HUES64 (cell line): ENCODE data around the gene PTPRM.

Source experiments
- H3K27ac ChIP-seq: 2 replicates; pipeline ENCODE4 v1.7.0; 2013; ENCODE audit warnings: low read depth, low read length, inconsistent platforms
- H3K27me3 ChIP-seq: 2 replicates; pipeline ENCODE4 v1.6.1; 2013; ENCODE audit warnings: mild to moderate bottlenecking, low read length; ENCODE audit not compliant: insufficient read depth
- H3K36me3 ChIP-seq: 2 replicates; pipeline ENCODE4 v1.6.1; 2013; ENCODE audit warnings: mild to moderate bottlenecking, low read length; ENCODE audit not compliant: insufficient read depth
- H3K4me1 ChIP-seq: 2 replicates; pipeline ENCODE4 v1.6.1; 2013; ENCODE audit warnings: mild to moderate bottlenecking, low read length, moderate library complexity; ENCODE audit not compliant: insufficient read depth
- H3K4me3 ChIP-seq: 2 replicates; pipeline ENCODE4 v1.5.1; 2013; ENCODE audit warnings: mild to moderate bottlenecking, low read length, moderate library complexity
- H3K9ac ChIP-seq: 2 replicates; pipeline ENCODE4 v1.6.1; 2013; ENCODE audit warnings: mild to moderate bottlenecking, low read depth, low read length
- H3K9me3 ChIP-seq: 2 replicates; pipeline ENCODE4 v1.6.1; 2013; ENCODE audit warnings: low read depth, low read length; ENCODE audit not compliant: insufficient read depth
- WGBS: fragments of 150-250, 120-280 bp; methylation state at CpG from one replicate; pipeline ENCODE4 v1.1.7; 2013; ENCODE audit warnings: missing lambda C conversion rate; 5-methylcytosine and 5-hydroxymethylcytosine counted together

The PTPRM gene

GRCh38 chr18:8424481-8424880 lies 857.4 kb downstream of the PTPRM start:
- no peaks in the 10 kb centered on the region for H3K36me3 ChIP-seq
- no peaks in the 10 kb centered on the region for H3K9me3 ChIP-seq
- H3K4me1 ChIP-seq = peaks cover 10% of the 10 kb centered on the region; the same call in 1 of the 2 replicates
- H3K9ac ChIP-seq = no peak overlapping the region
- 50% methylated on average over 7 of the region's 7 CpGs for WGBS
- H3K4me3 ChIP-seq = no peak overlapping the region
- no peaks in the 10 kb centered on the region for H3K27me3 ChIP-seq
- H3K27ac ChIP-seq = no peak overlapping the region

GRCh38 chr18:8424917-8425725 lies 858.0 kb downstream of the PTPRM start:
- Histone ChIP-seq H3K4me3 (no peak overlapping the region), H3K36me3 (no peaks in the 10 kb centered on the region), H3K4me1 (peaks cover 10% of the 10 kb centered on the region; the same call in 1 of the 2 replicates), H3K9me3 (no peaks in the 10 kb centered on the region), H3K27me3 (no peaks in the 10 kb centered on the region), H3K27ac (no peak overlapping the region), H3K9ac (no peak overlapping the region)
- 55% methylated on average over 13 of the region's 13 CpGs for WGBS

GRCh38 chr18:8426401-8426800 lies 859.3 kb downstream of the PTPRM start:
- peaks cover 10% of the 10 kb centered on the region; the same call in 1 of the 2 replicates for H3K4me1 ChIP-seq
- H3K27me3 ChIP-seq = no peaks in the 10 kb centered on the region
- no peaks in the 10 kb centered on the region for H3K36me3 ChIP-seq
- 79% methylated on average over 13 of the region's 13 CpGs for WGBS
- no peaks in the 10 kb centered on the region for H3K9me3 ChIP-seq
- H3K9ac ChIP-seq = no peak overlapping the region
- no peak overlapping the region for H3K4me3 ChIP-seq
- no peak overlapping the region for H3K27ac ChIP-seq

GRCh38 chr18:8427339-8427738 lies 860.2 kb downstream of the PTPRM start:
- Histone ChIP-seq H3K27ac (no peak overlapping the region), H3K4me3 (no peak overlapping the region), H3K36me3 (no peaks in the 10 kb centered on the region), H3K4me1 (peaks cover 10% of the 10 kb centered on the region; the same call in 1 of the 2 replicates), H3K9me3 (no peaks in the 10 kb centered on the region), H3K9ac (no peak overlapping the region), H3K27me3 (no peaks in the 10 kb centered on the region)
- 95% methylated on average over 1 of the region's 1 CpG for WGBS

- no peaks in the 10 kb centered on the region for H3K27me3 ChIP-seq
- 91% methylated on average over 6 of the region's 6 CpGs for WGBS
- no peak overlapping the region for H3K27ac ChIP-seq
- H3K9ac ChIP-seq = no peak overlapping the region
- no peaks in the 10 kb centered on the region for H3K36me3 ChIP-seq
- H3K9me3 ChIP-seq = no peaks in the 10 kb centered on the region
- H3K4me1 ChIP-seq = peaks cover 10% of the 10 kb centered on the region; the same call in 1 of the 2 replicates
- no peak overlapping the region for H3K4me3 ChIP-seq
Measured at GRCh38 chr18:8428951-8429350, 861.8 kb downstream of the PTPRM start.

GRCh38 chr18:8431036-8431435 lies 863.9 kb downstream of the PTPRM start:
- Histone ChIP-seq H3K27me3 (no peaks in the 10 kb centered on the region), H3K36me3 (no peaks in the 10 kb centered on the region), H3K9ac (no peak overlapping the region), H3K27ac (no peak overlapping the region), H3K4me3 (no peak overlapping the region), H3K9me3 (no peaks in the 10 kb centered on the region), H3K4me1 (no peaks in the 10 kb centered on the region)
- WGBS = 95% methylated on average over 4 of the region's 4 CpGs

GRCh38 chr18:8433323-8433722 lies 866.2 kb downstream of the PTPRM start:
- Histone ChIP-seq H3K4me3 (no peak overlapping the region), H3K9me3 (no peaks in the 10 kb centered on the region), H3K27me3 (no peaks in the 10 kb centered on the region), H3K4me1 (no peaks in the 10 kb centered on the region), H3K27ac (no peak overlapping the region), H3K36me3 (no peaks in the 10 kb centered on the region), H3K9ac (no peak overlapping the region)
- 96% methylated on average over 15 of the region's 15 CpGs for WGBS

GRCh38 chr18:8433771-8434170 lies 866.7 kb downstream of the PTPRM start:
- Histone ChIP-seq H3K4me1 (no peaks in the 10 kb centered on the region), H3K9me3 (0 out of 2 replicates have a peak, but pooled peaks cover under 1% of the 10 kb centered on the region), H3K27me3 (no peaks in the 10 kb centered on the region), H3K27ac (no peak overlapping the region), H3K9ac (no peak overlapping the region), H3K36me3 (no peaks in the 10 kb centered on the region), H3K4me3 (no peak overlapping the region)
- 90% methylated on average over 6 of the region's 7 CpGs for WGBS

GRCh38 chr18:8435376-8435775 lies 868.3 kb downstream of the PTPRM start:
- no peak overlapping the region for H3K27ac ChIP-seq
- no peaks in the 10 kb centered on the region for H3K36me3 ChIP-seq
- H3K4me3 ChIP-seq = no peak overlapping the region
- no peaks in the 10 kb centered on the region for H3K4me1 ChIP-seq
- no peaks in the 10 kb centered on the region for H3K27me3 ChIP-seq
- WGBS = 80% methylated on average over 14 of the region's 14 CpGs
- no peak overlapping the region for H3K9ac ChIP-seq
- H3K9me3 ChIP-seq = peaks cover 15% of the 10 kb centered on the region; the same call in 1 of the 2 replicates

- Histone ChIP-seq H3K27ac (no peak overlapping the region), H3K4me1 (no peaks in the 10 kb centered on the region), H3K9me3 (peaks cover 19% of the 10 kb centered on the region; the same call in 1 of the 2 replicates), H3K27me3 (no peaks in the 10 kb centered on the region), H3K4me3 (no peak overlapping the region), H3K9ac (no peak overlapping the region), H3K36me3 (no peaks in the 10 kb centered on the region)
- WGBS = 93% methylated on average over 5 of the region's 5 CpGs
Measured at GRCh38 chr18:8439055-8439454, 871.9 kb downstream of the PTPRM start.

GRCh38 chr18:8443505-8443904 lies 876.4 kb downstream of the PTPRM start:
- no peaks in the 10 kb centered on the region for H3K27me3 ChIP-seq
- WGBS = 100% methylated on average over 1 of the region's 1 CpG
- H3K27ac ChIP-seq = no peak overlapping the region

More at GRCh38 chr18:8443505-8443904, 876.4 kb downstream of the PTPRM start:
- no peaks in the 10 kb centered on the region for H3K36me3 ChIP-seq
- no peak overlapping the region for H3K9ac ChIP-seq
- no peaks in the 10 kb centered on the region for H3K4me1 ChIP-seq
- H3K9me3 ChIP-seq = peaks cover 19% of the 10 kb centered on the region; the same call in 1 of the 2 replicates
- H3K4me3 ChIP-seq = no peak overlapping the region
